Chondrocyte (in vitro differentiated cells): Measurements from ENCODE around the gene BAG5. TPM values are rescaled to one million over a fixed set of nuclear protein-coding genes. Genes with fewer than 3 reads are reported as not detected.

Source experiments
- DNase-seq: peaks from one replicate; pipeline ENCODE4 v3.0.0; 2021; ENCODE audit warnings: mixed read lengths, low spot score
- H3K27ac Mint-ChIP-seq: one replicate; pipeline ENCODE4 v1.8.0; 2021; ENCODE audit warnings: mild to moderate bottlenecking, moderate library complexity, mixed read lengths; ENCODE audit not compliant: unreplicated experiment
- H3K27me3 Mint-ChIP-seq: 2 replicates; pipeline ENCODE4 v1.8.0; 2021; ENCODE audit warnings: low read depth, mixed read lengths
- H3K36me3 Mint-ChIP-seq: 2 replicates; pipeline ENCODE4 v1.8.0; 2021; ENCODE audit warnings: low read depth, mixed read lengths
- H3K4me1 Mint-ChIP-seq: 2 replicates; pipeline ENCODE4 v1.8.0; 2021; ENCODE audit warnings: low read depth, mild to moderate bottlenecking, mixed read lengths
- H3K4me3 Mint-ChIP-seq: one replicate; pipeline ENCODE4 v1.8.0; 2021; ENCODE audit warnings: mild to moderate bottlenecking, moderate library complexity, mixed read lengths; ENCODE audit not compliant: unreplicated experiment
- H3K9me3 Mint-ChIP-seq: 2 replicates; pipeline ENCODE4 v1.8.0; 2021; ENCODE audit warnings: low read depth, mixed read lengths
- total RNA-seq: library from RNA; stranded (reverse); gene quantifications from 3 replicates; pipeline ENCODE4 v1.2.1, GENCODE V29; 2021
- TF ChIP-seq, protein P1 (sequence below): fragments of 200-600 bp; sonication (generic); IDR thresholded peaks from 2 replicates; pipeline ENCODE4 v1.5.0; 2021; ENCODE audit warnings: antibody characterized with exemption, mild to moderate bottlenecking, moderate library complexity

BAG5 gene
- total RNA-seq, 1 donor from 2014 or later: 22.6 TPM

DNA sequence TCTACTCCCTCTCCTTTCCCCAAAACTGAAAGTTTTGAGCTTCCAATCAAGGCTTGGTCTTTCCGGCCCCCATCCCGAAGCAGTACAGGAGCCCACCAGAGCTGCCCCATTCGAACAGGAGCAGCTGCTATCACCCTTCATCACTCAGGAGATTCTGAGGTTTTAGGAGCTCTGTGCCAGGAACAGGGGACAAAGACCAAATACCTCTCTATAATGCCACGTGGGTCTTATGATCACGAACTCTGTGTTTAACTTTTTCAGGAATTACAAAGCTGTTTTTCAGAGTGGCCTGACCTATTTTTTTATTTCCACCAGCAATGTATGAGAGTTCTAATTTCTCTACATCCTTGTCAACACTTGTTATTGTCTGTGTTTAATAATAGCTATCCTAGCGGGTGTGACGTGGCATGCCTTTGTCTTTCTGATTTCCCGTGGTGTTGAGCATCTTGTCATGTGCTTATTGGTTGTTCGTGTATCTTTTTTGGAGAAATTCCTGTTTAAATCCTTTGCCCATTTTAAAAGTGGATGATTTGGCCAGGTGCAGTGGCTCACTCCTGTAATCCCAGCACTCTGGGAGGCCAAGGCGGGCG, 22.0 kb upstream of the BAG5 start:
- H3K4me1 Mint-ChIP-seq: no peaks in the 10 kb centered on the region

DNA sequence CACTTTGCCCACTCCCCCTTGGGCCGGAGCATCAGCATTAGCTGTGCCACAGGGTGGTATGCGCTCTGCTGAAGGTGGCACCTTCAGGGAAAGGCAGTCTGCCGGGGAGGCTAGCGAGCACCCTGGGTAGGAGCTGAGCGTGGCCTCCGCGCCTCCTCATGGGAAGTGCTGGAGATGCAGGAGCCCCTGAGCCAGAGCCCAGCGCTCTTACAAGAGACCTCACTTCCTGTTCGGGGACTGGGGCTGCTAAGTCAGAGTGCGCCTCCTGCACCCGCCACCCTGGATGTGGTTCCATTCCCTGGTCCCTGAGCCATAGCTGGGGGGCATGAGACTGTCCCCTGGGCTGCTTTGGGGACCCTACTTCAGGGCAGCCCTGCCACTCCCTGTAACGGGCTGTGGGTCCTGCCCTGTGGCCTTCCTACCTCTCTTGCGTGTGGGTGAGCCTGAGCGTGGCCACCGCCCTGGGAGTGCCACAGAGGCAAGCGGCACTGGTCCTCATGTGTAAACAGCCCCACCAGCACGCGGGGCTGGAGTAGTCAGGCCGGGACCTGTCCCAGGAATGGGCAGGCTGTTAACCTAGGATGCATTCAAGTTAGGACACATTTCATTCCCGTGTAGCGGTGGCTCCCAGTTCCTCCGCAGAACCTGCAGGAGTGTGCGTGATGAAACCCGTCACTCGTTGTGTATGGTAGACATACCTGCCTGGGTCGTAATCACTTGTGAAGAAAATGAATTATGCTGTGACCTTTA, 19.7 kb upstream of the BAG5 start:
- TF ChIP-seq, protein P1, sequence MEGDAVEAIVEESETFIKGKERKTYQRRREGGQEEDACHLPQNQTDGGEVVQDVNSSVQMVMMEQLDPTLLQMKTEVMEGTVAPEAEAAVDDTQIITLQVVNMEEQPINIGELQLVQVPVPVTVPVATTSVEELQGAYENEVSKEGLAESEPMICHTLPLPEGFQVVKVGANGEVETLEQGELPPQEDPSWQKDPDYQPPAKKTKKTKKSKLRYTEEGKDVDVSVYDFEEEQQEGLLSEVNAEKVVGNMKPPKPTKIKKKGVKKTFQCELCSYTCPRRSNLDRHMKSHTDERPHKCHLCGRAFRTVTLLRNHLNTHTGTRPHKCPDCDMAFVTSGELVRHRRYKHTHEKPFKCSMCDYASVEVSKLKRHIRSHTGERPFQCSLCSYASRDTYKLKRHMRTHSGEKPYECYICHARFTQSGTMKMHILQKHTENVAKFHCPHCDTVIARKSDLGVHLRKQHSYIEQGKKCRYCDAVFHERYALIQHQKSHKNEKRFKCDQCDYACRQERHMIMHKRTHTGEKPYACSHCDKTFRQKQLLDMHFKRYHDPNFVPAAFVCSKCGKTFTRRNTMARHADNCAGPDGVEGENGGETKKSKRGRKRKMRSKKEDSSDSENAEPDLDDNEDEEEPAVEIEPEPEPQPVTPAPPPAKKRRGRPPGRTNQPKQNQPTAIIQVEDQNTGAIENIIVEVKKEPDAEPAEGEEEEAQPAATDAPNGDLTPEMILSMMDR: no peak
- no peaks in the 10 kb centered on the region for H3K27me3 Mint-ChIP-seq
- no peak for DNase-seq
- H3K27ac Mint-ChIP-seq: no peak overlapping the region
- peaks cover 2% of the 10 kb centered on the region for H3K4me1 Mint-ChIP-seq
- no peaks in the 10 kb centered on the region for H3K9me3 Mint-ChIP-seq
- peaks cover 8% of the 10 kb centered on the region for H3K36me3 Mint-ChIP-seq
- H3K4me3 Mint-ChIP-seq: no peak overlapping the region

More for the DNA sequence above, 22.0 kb upstream of the BAG5 start:
- TF ChIP-seq, protein P1: no peak
- H3K36me3 Mint-ChIP-seq: peaks cover 7% of the 10 kb centered on the region
- H3K27ac Mint-ChIP-seq: no peak overlapping the region
- no peak for DNase-seq
- H3K9me3 Mint-ChIP-seq: no peaks in the 10 kb centered on the region
- H3K4me3 Mint-ChIP-seq: no peak overlapping the region
- H3K27me3 Mint-ChIP-seq: no peaks in the 10 kb centered on the region

DNA sequence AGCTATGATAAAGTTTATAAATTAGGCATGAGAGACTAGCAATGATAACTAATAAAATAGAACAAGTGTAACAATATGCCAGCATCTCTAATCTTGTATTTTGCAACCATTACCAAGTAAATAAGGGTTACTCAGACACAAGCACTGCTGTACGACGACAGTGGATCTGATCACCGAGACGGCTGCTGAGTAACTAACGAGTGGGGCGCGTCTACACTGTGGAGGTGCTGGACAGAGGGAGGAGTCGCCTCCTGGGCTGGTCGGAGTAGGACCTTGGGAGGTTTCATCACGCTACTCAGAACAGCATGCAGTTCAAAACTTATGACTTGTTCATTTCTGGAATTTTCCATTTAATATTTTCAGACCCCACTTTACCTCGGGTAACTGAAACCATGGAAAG, 18.7 kb upstream of the BAG5 start:
- H3K27me3 Mint-ChIP-seq: no peaks in the 10 kb centered on the region
- H3K27ac Mint-ChIP-seq: peak overlapping the region; percentile 36
- peaks cover 12% of the 10 kb centered on the region for H3K4me1 Mint-ChIP-seq
- H3K9me3 Mint-ChIP-seq: no peaks in the 10 kb centered on the region
- TF ChIP-seq, protein P1: no peak
- DNase-seq: no peak
- no peak overlapping the region for H3K4me3 Mint-ChIP-seq
- H3K36me3 Mint-ChIP-seq: peaks cover 8% of the 10 kb centered on the region

DNA sequence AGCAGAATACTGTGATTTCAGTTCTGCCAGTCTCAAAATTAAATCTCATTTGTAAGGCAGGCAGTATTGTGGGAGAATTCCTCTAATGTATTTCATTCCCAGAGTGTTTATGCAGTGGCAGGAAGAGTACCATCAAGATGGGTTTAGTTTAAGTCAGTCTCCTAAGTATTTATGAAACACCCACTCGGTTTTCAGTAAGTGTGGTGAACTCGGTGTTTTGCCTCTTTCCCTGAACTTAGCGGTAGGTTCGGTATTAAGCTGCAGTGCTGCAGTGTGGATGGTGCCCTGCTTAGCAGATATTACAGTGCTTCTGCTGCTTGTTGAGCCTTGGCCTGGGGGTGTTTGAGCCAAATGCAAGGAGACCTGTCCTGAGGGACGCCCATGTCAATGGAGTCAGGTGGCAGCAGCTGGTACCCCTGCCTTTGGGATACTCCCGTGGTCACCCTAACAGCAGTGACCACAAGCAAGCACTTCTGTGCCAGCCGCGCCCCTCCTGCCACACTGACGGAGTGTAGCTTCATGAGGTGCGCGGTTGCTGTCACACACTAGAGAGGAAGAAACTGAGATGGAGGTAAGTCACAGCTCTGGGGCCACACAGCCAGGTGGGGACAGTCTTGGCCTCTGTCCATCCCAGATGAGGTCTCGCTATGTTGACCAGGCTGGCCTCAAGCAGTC, 16.1 kb upstream of the BAG5 start:
- no peaks in the 10 kb centered on the region for H3K9me3 Mint-ChIP-seq
- H3K27me3 Mint-ChIP-seq: no peaks in the 10 kb centered on the region
- no peak overlapping the region for H3K27ac Mint-ChIP-seq
- H3K36me3 Mint-ChIP-seq: peaks cover 10% of the 10 kb centered on the region
- H3K4me3 Mint-ChIP-seq: no peak overlapping the region
- TF ChIP-seq, protein P1: no peak
- DNase-seq: no peak
- H3K4me1 Mint-ChIP-seq: peaks cover 17% of the 10 kb centered on the region

DNA sequence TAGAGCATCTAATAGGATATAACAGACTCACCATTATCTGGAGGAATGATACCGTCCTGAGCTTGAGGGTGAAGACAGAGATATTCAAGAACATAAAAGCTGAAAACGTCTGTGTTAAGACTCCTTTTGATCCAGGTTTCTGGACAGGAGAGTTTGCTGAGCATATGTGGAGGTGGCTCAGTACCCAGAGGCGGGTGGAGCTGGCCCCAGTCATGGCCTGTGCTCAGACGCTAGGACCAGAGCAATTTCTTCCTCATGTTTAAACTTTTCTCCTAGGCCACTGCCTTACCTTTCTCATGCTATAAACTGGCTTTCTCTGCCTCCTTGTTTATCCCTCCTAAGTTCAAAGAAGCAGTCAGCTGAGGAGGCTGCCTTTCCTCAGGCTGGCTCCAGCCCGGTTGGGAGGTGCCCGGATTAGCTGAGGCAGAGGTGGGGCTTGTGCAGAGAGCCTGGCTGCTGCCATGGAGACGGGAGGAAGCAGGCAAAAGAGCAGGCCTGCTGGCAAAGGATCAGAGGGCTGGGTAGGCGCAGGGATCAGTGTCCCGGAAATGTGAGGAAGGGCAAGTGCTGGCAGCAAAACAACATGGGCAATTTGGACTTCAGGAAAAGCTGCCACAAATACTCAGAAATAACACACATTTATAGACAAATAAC, 14.0 kb upstream of the BAG5 start:
- Mint-ChIP-seq H3K27me3 (no peaks in the 10 kb centered on the region), H3K27ac (peak overlapping the region; percentile 89), H3K9me3 (no peaks in the 10 kb centered on the region), H3K4me1 (peaks cover 20% of the 10 kb centered on the region), H3K36me3 (peaks cover 13% of the 10 kb centered on the region), H3K4me3 (no peak overlapping the region)
- peak; percentile 96 for DNase-seq
- TF ChIP-seq, protein P1: no peak
